AG09309 (cell line): ENCODE measurements around the gene TRAPPC12.

Source experiments
- DNase-seq: peaks from one replicate; pipeline ENCODE4 v3.0.0-alpha.2; 2010; ENCODE audit warnings: low read depth
- H3K4me3 ChIP-seq: 2 replicates; pipeline ENCODE4 v1.5.1; 2011; ENCODE audit warnings: mild to moderate bottlenecking, low read depth, low read length, moderate library complexity; ENCODE audit not compliant: control insufficient read depth
- TF ChIP-seq, protein P1 (sequence below): IDR thresholded peaks from 2 replicates; pipeline ENCODE4 v1.5.1; 2011; ENCODE audit warnings: mild to moderate bottlenecking, low read depth, low read length, inconsistent platforms; ENCODE audit not compliant: insufficient read depth, control insufficient read depth; ENCODE audit errors: missing control alignments

The TRAPPC12 gene

GRCh38 chr2:3396920-3397559 is 17.5 kb downstream of the TRAPPC12 start:
- no peak for DNase-seq
- TF ChIP-seq, protein P1, sequence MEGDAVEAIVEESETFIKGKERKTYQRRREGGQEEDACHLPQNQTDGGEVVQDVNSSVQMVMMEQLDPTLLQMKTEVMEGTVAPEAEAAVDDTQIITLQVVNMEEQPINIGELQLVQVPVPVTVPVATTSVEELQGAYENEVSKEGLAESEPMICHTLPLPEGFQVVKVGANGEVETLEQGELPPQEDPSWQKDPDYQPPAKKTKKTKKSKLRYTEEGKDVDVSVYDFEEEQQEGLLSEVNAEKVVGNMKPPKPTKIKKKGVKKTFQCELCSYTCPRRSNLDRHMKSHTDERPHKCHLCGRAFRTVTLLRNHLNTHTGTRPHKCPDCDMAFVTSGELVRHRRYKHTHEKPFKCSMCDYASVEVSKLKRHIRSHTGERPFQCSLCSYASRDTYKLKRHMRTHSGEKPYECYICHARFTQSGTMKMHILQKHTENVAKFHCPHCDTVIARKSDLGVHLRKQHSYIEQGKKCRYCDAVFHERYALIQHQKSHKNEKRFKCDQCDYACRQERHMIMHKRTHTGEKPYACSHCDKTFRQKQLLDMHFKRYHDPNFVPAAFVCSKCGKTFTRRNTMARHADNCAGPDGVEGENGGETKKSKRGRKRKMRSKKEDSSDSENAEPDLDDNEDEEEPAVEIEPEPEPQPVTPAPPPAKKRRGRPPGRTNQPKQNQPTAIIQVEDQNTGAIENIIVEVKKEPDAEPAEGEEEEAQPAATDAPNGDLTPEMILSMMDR = no peak
- H3K4me3 ChIP-seq = no peak overlapping the region

- TF ChIP-seq, protein P1 = no peak
- DNase-seq = no peak
- H3K4me3 ChIP-seq = no peak overlapping the region
These were observed 19.4 kb downstream of the TRAPPC12 start for GRCh38 chr2:3398857-3399256.

DNA sequence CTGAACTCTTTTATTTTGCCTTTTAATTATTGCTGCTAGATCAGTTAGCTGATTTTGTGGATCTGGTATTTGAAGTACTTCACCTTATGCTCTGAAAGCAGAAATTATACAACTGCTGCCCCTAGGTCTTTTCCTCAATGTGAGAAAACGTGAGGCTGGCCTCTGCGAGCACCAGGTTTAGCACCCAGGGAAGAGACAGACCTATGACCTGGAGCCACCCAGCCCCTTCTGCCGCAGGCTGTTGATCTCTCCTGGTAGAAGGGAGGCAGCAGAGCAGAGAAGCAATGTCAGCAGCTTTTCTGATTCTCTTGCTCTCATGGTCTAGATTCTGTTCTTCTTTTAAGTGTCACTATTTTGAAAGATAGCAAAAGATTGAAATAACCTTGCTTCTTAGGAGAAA is 19.9 kb downstream of the TRAPPC12 start:
- H3K4me3 ChIP-seq = no peak overlapping the region
- no peak for DNase-seq
- TF ChIP-seq, protein P1 = no peak

GRCh38 chr2:3399829-3400228 is 20.3 kb downstream of the TRAPPC12 start:
- TF ChIP-seq, protein P1 = no peak

GRCh38 chr2:3403587-3404334 is 24.3 kb downstream of the TRAPPC12 start:
- no peak for DNase-seq
- TF ChIP-seq, protein P1 = no peak
- H3K4me3 ChIP-seq = no peak overlapping the region

More at GRCh38 chr2:3399829-3400228, 20.3 kb downstream of the TRAPPC12 start:
- no peak for DNase-seq
- no peak overlapping the region for H3K4me3 ChIP-seq

GRCh38 chr2:3404349-3404894 is 24.9 kb downstream of the TRAPPC12 start:
- TF ChIP-seq, protein P1 = no peak
- no peak overlapping the region for H3K4me3 ChIP-seq
- DNase-seq = no peak
